CD4-positive, alpha-beta memory T cell (primary cell): ENCODE measurements around the gene PTPRT. TPM values are rescaled to one million over a fixed set of nuclear protein-coding genes. Genes with fewer than 3 reads are reported as not detected.

Experiments
- CTCF ChIA-PET: fragments of 350-600 bp; sonication (Branson Sonifier 250); formaldehyde crosslinking; loops from one replicate; lab custom pipeline; 2021; ENCODE audit warnings: inconsistent platforms; ENCODE audit not compliant: partially characterized antibody; lab: Charles Lee
- POLR2A ChIA-PET: fragments of 350-600 bp; sonication (Branson Sonifier 250); formaldehyde crosslinking; loops from one replicate; lab custom pipeline; 2021; ENCODE audit not compliant: partially characterized antibody; lab: Charles Lee
- DNase-seq, 5 donors: peaks; one replicate each; pipeline versions ENCODE4 v3.0.0 to v3.0.0-alpha.2; 2020 to 2022; ENCODE audit warnings: mixed read lengths in 1 of 5
- H3K27ac ChIP-seq: one replicate; pipeline ENCODE4 v1.7.0; 2013; ENCODE audit warnings: low read depth, low read length
- H3K27me3 ChIP-seq: 2 replicates; pipeline ENCODE4 v1.7.0; 2013; ENCODE audit warnings: mild to moderate bottlenecking, low read length, moderate library complexity; ENCODE audit not compliant: insufficient read depth
- H3K36me3 ChIP-seq: 2 replicates; pipeline ENCODE4 v1.7.0; 2013; ENCODE audit warnings: mild to moderate bottlenecking, low read length, moderate library complexity; ENCODE audit not compliant: insufficient read depth
- H3K4me1 ChIP-seq: 2 replicates; pipeline ENCODE4 v1.7.0; 2013; ENCODE audit warnings: mild to moderate bottlenecking, low read length, moderate library complexity; ENCODE audit not compliant: insufficient read depth
- H3K4me3 ChIP-seq, 2 donors: one replicate each; pipeline ENCODE4 v1.7.0; 2013; ENCODE audit warnings: low read length in 2 of 2, mild to moderate bottlenecking in 1 of 2
- H3K9me3 ChIP-seq, 2 donors: one replicate each; pipeline ENCODE4 v1.7.0; 2013; ENCODE audit warnings: low read length in 2 of 2, control low read depth in 1 of 2; ENCODE audit not compliant: control insufficient read depth in 1 of 2
- H3K27ac Mint-ChIP-seq, 7 donors: one replicate each; pipeline ENCODE4 v1.8.0; 2020 to 2021; ENCODE audit warnings: mixed read lengths in 7 of 7, mild to moderate bottlenecking in 6 of 7, inconsistent platforms in 3 of 7, moderate library complexity in 3 of 7
- H3K27me3 Mint-ChIP-seq, 2 donors: one replicate each; pipeline ENCODE4 v1.8.0; 2020 to 2021; ENCODE audit warnings: mixed read lengths in 2 of 2
- H3K36me3 Mint-ChIP-seq, 2 donors: one replicate each; pipeline ENCODE4 v1.8.0; 2020 to 2021; ENCODE audit warnings: mixed read lengths in 2 of 2, inconsistent platforms in 1 of 2, mild to moderate bottlenecking in 1 of 2
- H3K4me1 Mint-ChIP-seq, 4 donors: one replicate each; pipeline ENCODE4 v1.8.0; 2020 to 2021; ENCODE audit warnings: mixed read lengths in 4 of 4, mild to moderate bottlenecking in 1 of 4
- H3K4me3 Mint-ChIP-seq, 8 donors: one replicate each; pipeline ENCODE4 v1.8.0; 2020 to 2021; ENCODE audit warnings: mixed read lengths in 8 of 8, mild to moderate bottlenecking in 7 of 8, moderate library complexity in 6 of 8, inconsistent platforms in 3 of 8
- H3K9me3 Mint-ChIP-seq, 8 donors: one replicate each; pipeline ENCODE4 v1.8.0; 2020 to 2021; ENCODE audit warnings: mixed read lengths in 8 of 8, mild to moderate bottlenecking in 5 of 8, inconsistent platforms in 3 of 8, moderate library complexity in 1 of 8
- intact Hi-C: fragments of 100-400 bp; cut with micrococcal nuclease; formaldehyde crosslinking; loops from one replicate; pipeline ENCODE4 v1.15.1; 2023
- polyA plus RNA-seq, 2 donors: library from polyadenylated mRNA; unstranded; fragments of 300-500 nt; fragmentation: Illumina TruSeq; gene quantifications; one replicate each; pipeline ENCODE4 v1.2.3, GENCODE V29; 2021
- total RNA-seq, 2 experiments: library from RNA; stranded (reverse); gene quantifications; one replicate each; pipeline ENCODE4 v1.2.3, GENCODE V29; 2021

PTPRT gene
- total and polyA plus RNA-seq, 4 experiments from 2014 or later: not detected

DNA sequence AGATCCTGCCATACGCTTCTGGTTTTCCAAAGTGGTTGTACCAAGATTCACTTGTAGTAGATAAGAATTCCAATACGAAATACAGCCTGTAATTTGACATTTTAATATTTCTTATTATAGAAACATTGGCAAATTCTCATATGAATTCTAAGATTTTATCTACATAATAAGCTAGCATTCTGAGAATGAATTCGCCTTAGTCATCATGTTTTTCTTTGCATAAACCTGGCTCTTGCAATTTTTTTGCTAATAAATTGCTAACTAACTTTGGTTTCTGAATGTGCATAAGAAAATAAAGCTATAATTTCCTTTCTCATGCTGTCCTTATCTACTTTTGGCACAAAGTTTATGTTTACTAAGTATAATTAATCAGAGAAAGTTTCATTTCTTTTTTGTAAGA lies 673.0 kb downstream of the PTPRT start:
- CTCF ChIA-PET: no interaction called here
- intact Hi-C loops: no loop called here

DNA sequence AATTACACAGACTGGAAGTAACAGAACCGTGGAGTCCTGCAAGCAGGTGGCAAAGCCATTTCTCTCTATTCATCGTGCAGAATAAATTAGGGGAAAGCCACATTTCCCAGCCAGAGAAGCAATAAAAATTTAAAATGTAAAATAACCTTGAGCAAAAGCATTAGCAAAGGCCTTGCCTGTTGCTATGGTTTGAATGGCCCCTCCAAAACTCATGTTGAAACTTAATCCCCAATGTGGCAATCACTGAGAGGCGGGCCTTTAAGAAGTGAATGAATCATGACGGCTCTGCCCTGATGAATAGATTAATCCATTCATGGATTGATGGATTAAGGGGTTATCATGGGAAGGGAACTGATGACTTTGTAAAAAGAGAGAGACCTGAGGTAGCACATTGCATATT lies 679.0 kb downstream of the PTPRT start:
- Histone ChIP-seq H3K9me3 (no peaks in the 10 kb centered on the region), H3K27ac (no peak overlapping the region), H3K27me3 (no peaks in the 10 kb centered on the region), H3K4me3 (no peak overlapping the region), H3K4me1 (no peaks in the 10 kb centered on the region), H3K36me3 (no peaks in the 10 kb centered on the region)
- intact Hi-C loops: no loop called here
- Mint-ChIP-seq H3K9me3 (peaks cover 0 to 9% (median 3%) of the 10 kb centered on the region in 8 donors), H3K4me1 (no peaks in the 10 kb centered on the region), H3K36me3 (no peaks in the 10 kb centered on the region), H3K4me3 (no peak overlapping the region), H3K27ac (no peak overlapping the region), H3K27me3 (no peaks in the 10 kb centered on the region)
- ChIA-PET POLR2A (no interaction called here), CTCF (no interaction called here)
- no peak for DNase-seq

More for the DNA sequence above, 673.0 kb downstream of the PTPRT start:
- POLR2A ChIA-PET: no interaction called here
- no peaks in the 10 kb centered on the region for H3K9me3 ChIP-seq
- no peak overlapping the region for H3K4me3 Mint-ChIP-seq
- H3K4me3 ChIP-seq: no peak overlapping the region
- no peaks in the 10 kb centered on the region for H3K36me3 ChIP-seq
- no peak overlapping the region for H3K27ac Mint-ChIP-seq
- H3K27me3 Mint-ChIP-seq: no peaks in the 10 kb centered on the region
- no peaks in the 10 kb centered on the region for H3K4me1 ChIP-seq
- no peak overlapping the region for H3K27ac ChIP-seq
- peaks cover 0 to 9% (median 2%) of the 10 kb centered on the region in 8 donors for H3K9me3 Mint-ChIP-seq
- no peaks in the 10 kb centered on the region for H3K36me3 Mint-ChIP-seq
- no peaks in the 10 kb centered on the region for H3K27me3 ChIP-seq
- DNase-seq: no peak
- H3K4me1 Mint-ChIP-seq: no peaks in the 10 kb centered on the region

DNA sequence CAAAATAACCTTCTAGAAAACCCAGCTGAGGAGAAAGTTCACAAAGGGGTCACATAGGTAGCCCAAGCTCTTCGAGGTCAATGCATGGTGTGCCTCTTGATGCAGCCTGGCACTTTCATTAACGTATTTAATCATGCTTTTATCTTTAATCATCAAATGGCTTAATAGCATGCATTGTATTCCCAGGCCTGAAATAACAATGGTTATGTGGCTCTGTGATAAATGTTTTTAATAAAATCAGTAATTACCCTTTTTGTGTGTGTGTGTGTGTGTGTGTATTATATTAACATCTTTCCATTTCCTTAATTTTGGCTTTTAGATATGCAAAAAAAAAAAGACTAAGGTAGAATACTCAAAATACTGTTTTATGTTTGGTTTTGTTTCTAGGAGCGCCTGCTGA lies 681.8 kb downstream of the PTPRT start:
- H3K4me1 ChIP-seq: no peaks in the 10 kb centered on the region
- no peak overlapping the region for H3K27ac ChIP-seq
- H3K9me3 Mint-ChIP-seq: peaks cover 0 to 13% (median 5%) of the 10 kb centered on the region in 8 donors
- no peaks in the 10 kb centered on the region for H3K9me3 ChIP-seq
- H3K27ac Mint-ChIP-seq: no peak overlapping the region
- intact Hi-C loops: no loop called here
- CTCF ChIA-PET: no interaction called here
- no peaks in the 10 kb centered on the region for H3K36me3 ChIP-seq
- H3K4me3 Mint-ChIP-seq: no peak overlapping the region
- POLR2A ChIA-PET: no interaction called here
- no peaks in the 10 kb centered on the region for H3K27me3 Mint-ChIP-seq
- no peaks in the 10 kb centered on the region for H3K36me3 Mint-ChIP-seq
- no peaks in the 10 kb centered on the region for H3K27me3 ChIP-seq
- H3K4me1 Mint-ChIP-seq: no peaks in the 10 kb centered on the region
- DNase-seq: no peak
- no peak overlapping the region for H3K4me3 ChIP-seq

DNA sequence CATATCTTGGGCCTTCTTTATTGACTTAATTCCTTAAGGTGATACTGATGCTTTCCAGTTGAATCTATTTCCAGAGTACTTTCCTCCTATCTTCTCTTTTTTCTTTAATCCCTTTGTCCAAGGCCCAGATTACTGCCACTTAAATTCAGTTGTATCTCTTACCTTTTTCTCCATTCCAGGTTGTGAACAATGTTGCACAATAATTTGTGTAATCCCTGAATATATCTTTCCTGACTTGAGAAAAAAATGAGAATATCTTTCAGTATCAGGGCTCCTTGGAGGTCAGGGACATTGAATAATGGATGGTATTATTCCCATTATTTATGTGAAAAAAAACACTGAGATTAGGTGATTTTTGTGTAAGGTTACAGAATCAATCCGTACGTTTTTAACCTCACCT lies 683.3 kb downstream of the PTPRT start:
- CTCF ChIA-PET: no interaction called here
- Mint-ChIP-seq H3K4me3 (no peak overlapping the region), H3K27ac (no peak overlapping the region), H3K27me3 (no peaks in the 10 kb centered on the region), H3K36me3 (no peaks in the 10 kb centered on the region), H3K9me3 (peaks cover 0 to 13% (median 5%) of the 10 kb centered on the region in 8 donors), H3K4me1 (no peaks in the 10 kb centered on the region)
- H3K4me1 ChIP-seq: no peaks in the 10 kb centered on the region
- H3K9me3 ChIP-seq: no peaks in the 10 kb centered on the region
- POLR2A ChIA-PET: no interaction called here
- no peak for DNase-seq
- intact Hi-C loops: no loop called here
- H3K27ac ChIP-seq: no peak overlapping the region
- no peaks in the 10 kb centered on the region for H3K36me3 ChIP-seq
- H3K4me3 ChIP-seq: no peak overlapping the region
- no peaks in the 10 kb centered on the region for H3K27me3 ChIP-seq

DNA sequence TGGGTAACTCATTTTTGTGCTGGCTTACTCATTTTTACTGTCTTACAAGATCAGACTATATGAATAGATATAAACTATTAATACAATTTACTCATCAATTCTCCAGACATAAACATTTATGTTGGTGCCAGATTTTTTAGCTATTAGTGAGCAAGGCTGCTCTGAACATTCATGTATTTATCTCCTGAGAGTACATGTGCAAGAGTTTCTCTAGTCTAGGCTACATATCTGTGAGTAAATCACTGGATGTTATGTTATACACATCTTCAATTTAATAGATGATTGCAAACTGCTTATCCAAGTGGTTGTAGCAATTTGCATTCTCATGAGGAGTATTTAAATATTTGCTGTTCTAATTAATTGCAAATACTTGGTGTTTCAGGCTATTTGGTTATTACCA lies 687.1 kb downstream of the PTPRT start:
- no peak overlapping the region for H3K27ac ChIP-seq
- no peaks in the 10 kb centered on the region for H3K9me3 ChIP-seq
- no peaks in the 10 kb centered on the region for H3K27me3 ChIP-seq
- H3K36me3 ChIP-seq: no peaks in the 10 kb centered on the region
- no peaks in the 10 kb centered on the region for H3K4me1 ChIP-seq
- intact Hi-C loops: no loop called here
- H3K36me3 Mint-ChIP-seq: no peaks in the 10 kb centered on the region
- ChIA-PET POLR2A (no interaction called here), CTCF (no interaction called here)
- H3K9me3 Mint-ChIP-seq: peaks cover 0 to 13% (median 6%) of the 10 kb centered on the region in 8 donors
- no peaks in the 10 kb centered on the region for H3K4me1 Mint-ChIP-seq
- no peaks in the 10 kb centered on the region for H3K27me3 Mint-ChIP-seq
- no peak overlapping the region for H3K4me3 Mint-ChIP-seq
- no peak for DNase-seq
- no peak overlapping the region for H3K27ac Mint-ChIP-seq
- H3K4me3 ChIP-seq: no peak overlapping the region

DNA sequence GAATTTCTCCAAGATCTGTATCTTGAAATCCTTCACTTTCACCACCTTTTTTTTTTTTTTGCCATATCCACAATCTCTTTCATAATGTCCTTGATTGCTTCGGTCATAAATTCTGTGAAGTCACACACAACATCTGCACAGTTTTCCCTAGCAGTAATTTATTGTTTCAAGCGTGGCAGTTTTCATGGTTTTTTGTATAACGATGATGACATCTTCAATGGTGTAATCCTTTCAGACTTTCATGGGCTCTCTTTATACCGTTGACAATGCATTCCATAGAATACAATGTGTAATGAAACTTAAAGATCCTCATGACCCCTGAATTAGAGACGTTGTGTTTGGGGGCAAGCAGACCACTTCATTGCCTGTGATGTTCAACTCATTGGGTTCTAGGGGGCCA lies 693.1 kb downstream of the PTPRT start:
- Histone ChIP-seq H3K27ac (no peak overlapping the region), H3K4me3 (no peak overlapping the region), H3K36me3 (no peaks in the 10 kb centered on the region), H3K4me1 (no peaks in the 10 kb centered on the region), H3K27me3 (no peaks in the 10 kb centered on the region), H3K9me3 (no peaks in the 10 kb centered on the region)
- CTCF ChIA-PET: no interaction called here
- Mint-ChIP-seq H3K4me3 (no peak overlapping the region), H3K27ac (no peak overlapping the region), H3K27me3 (peaks cover 0 to 1% of the 10 kb centered on the region in 2 donors), H3K36me3 (no peaks in the 10 kb centered on the region), H3K9me3 (peaks cover 0 to 10% (median 4%) of the 10 kb centered on the region in 8 donors), H3K4me1 (no peaks in the 10 kb centered on the region)
- intact Hi-C loops: no loop called here
- POLR2A ChIA-PET: no interaction called here
- DNase-seq: no peak

DNA sequence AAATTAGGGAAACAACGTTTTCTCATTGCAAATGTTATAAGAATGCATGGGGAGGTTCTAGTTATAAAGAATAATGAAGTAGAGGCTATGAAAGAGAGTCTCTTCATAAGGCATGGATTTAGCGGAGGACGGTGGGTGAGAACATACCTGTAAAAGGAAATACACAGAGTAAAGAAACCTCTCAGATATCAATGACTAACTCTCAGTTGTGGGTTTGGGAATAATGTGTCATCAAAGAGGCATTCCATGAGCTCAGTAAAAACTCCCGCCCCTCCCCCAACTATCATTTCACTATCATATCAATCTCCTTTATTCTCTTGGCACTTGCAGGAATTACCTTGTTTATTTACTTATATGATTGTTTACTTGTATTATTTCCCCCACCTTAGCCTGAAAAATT lies 695.4 kb downstream of the PTPRT start:
- intact Hi-C loops: no loop called here
- no peaks in the 10 kb centered on the region for H3K4me1 Mint-ChIP-seq
- no peaks in the 10 kb centered on the region for H3K27me3 ChIP-seq
- H3K36me3 ChIP-seq: no peaks in the 10 kb centered on the region
- H3K4me3 Mint-ChIP-seq: no peak overlapping the region
- H3K27me3 Mint-ChIP-seq: peaks cover 0 to 1% of the 10 kb centered on the region in 2 donors
- no peaks in the 10 kb centered on the region for H3K4me1 ChIP-seq
- no peak for DNase-seq
- no peak overlapping the region for H3K4me3 ChIP-seq
- no peaks in the 10 kb centered on the region for H3K9me3 ChIP-seq
- ChIA-PET CTCF (no interaction called here), POLR2A (no interaction called here)
- H3K27ac ChIP-seq: no peak overlapping the region
- peaks cover 0 to 10% (median 3%) of the 10 kb centered on the region in 8 donors for H3K9me3 Mint-ChIP-seq
- H3K27ac Mint-ChIP-seq: no peak overlapping the region
- no peaks in the 10 kb centered on the region for H3K36me3 Mint-ChIP-seq

DNA sequence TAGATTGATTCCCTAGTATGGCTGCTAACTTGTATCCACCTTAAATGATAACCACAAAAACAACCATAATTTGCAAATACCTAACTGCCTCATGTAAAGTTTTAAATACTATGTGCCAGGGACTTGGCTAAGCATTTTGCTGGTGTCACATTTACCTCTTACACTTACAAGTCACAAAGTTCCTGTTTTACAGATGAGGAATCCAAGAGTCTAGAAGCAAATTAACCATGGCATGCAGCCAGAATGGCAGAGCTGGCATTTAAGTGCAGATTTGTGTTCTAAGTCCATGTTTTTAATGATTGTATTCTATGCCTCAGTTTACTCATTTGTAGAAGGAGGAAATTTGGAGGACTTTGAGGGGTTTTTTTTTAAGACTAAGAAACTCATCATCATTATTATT lies 696.7 kb downstream of the PTPRT start:
- no peak for DNase-seq
- Mint-ChIP-seq H3K4me1 (no peaks in the 10 kb centered on the region), H3K4me3 (no peak overlapping the region), H3K27me3 (peaks cover 0 to 1% of the 10 kb centered on the region in 2 donors), H3K9me3 (peaks cover 0 to 5% (median 3%) of the 10 kb centered on the region in 8 donors), H3K27ac (no peak overlapping the region), H3K36me3 (no peaks in the 10 kb centered on the region)
- no peaks in the 10 kb centered on the region for H3K9me3 ChIP-seq
- H3K4me3 ChIP-seq: no peak overlapping the region
- no peaks in the 10 kb centered on the region for H3K27me3 ChIP-seq
- CTCF ChIA-PET: no interaction called here
- no peaks in the 10 kb centered on the region for H3K4me1 ChIP-seq
- H3K36me3 ChIP-seq: no peaks in the 10 kb centered on the region
- no peak overlapping the region for H3K27ac ChIP-seq
- POLR2A ChIA-PET: no interaction called here
- intact Hi-C loops: no loop called here
